Measurements from ENCODE around the gene TSTD1.
A peak's percentile ranks its signal among the peaks of the same experiment; 100 is the strongest.

The TSTD1 gene

GRCh38 chr1:161038523-161039153 is at the start of gene TSTD1:
Gene TSTD1 (minus strand): TSS chr1:161038964. CDS start chr1:161038889, 75 bp downstream.
- peak; percentile 82 for DNase-seq

- no peak for DNase-seq
Observed at GRCh38 chr1:161086457-161086856, 47.7 kb upstream of the TSTD1 start.

GRCh38 chr1:161085165-161085564 is 46.4 kb upstream of the TSTD1 start:
- DNase-seq = no peak

DNA sequence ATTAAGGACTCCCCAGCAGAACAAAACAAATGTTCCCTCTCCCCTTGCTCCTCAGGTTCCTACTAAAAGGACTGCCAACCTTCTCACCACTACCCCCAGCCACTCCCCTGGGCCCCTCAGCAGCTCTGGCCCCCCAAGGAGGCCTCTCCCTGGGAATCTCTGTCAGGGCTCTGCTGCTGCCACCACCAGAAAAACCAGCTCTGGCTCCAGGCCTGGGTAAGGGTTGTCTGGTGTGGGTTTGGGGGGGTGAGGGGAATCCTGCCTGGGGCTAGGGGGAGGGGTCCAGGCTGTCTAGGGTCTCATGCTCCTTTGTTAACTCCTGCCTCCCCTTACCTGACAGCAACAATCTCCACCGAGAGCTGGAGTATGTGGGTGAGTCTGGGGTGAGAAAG is 45.8 kb upstream of the TSTD1 start:
- no peak for DNase-seq

- DNase-seq = no peak
Observed at GRCh38 chr1:161083748-161084596, 45.2 kb upstream of the TSTD1 start.

GRCh38 chr1:161082996-161083747 is 44.4 kb upstream of the TSTD1 start:
- DNase-seq = no peak

GRCh38 chr1:161082483-161082882 is 43.7 kb upstream of the TSTD1 start:
- no peak for DNase-seq

DNA sequence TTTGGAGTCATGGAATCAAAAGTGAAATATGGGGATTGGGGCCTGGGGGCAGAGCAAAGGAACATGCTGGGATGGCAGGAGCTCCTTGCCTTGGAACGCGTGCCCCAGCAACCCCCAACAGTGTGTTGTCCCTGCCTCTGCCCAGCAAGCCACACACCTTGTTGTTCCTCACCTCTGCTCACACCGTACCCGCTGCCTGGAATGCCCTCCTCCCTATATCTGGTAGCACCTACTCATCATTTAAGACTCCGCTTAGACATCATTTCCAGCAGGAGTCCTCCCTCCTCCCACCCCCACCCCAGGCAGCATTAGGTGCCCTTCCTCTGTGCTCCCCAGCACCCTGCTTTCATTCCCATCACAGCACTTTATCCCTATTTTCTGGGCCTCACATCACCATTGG is 42.8 kb upstream of the TSTD1 start:
- DNase-seq = no peak

- DNase-seq = no peak
Observed at GRCh38 chr1:161080441-161081405, 42.0 kb upstream of the TSTD1 start.

DNA sequence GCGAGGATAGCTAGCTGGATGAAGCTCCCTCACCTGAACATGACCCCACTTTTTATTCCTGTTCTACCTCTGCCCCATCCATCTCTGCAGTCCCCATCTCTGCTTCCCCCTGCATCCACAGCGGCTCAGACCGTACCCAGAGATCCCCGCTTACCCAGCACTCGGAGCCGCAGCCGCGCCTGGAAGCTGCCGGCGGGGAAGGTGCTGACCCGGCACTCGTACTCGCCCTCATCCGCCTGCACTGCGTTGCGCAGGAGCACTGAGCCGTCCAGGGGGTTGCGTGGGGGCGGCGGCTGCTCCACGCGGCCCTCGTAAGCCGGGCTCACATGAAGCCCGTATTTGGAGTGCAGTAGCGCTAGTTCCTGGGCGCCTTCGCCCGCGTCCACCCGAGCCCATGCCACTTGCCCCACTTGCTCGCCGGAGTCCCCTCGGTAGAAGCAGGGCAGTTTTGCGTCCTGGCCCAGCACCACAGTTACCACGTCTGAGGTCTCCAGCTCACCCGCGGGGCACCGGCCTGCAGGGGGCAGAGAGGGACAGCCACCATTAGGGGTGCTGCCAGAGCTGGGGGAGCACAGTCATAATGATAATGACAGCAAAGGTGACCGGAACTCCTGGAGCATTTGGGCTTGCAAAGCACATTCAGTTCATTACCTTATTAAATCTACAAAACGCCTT is 40.8 kb upstream of the TSTD1 start:
- no peak for DNase-seq

GRCh38 chr1:161077426-161077825 is 38.7 kb upstream of the TSTD1 start:
- DNase-seq = no peak

GRCh38 chr1:161076410-161076809 is 37.6 kb upstream of the TSTD1 start:
- no peak for DNase-seq

DNA sequence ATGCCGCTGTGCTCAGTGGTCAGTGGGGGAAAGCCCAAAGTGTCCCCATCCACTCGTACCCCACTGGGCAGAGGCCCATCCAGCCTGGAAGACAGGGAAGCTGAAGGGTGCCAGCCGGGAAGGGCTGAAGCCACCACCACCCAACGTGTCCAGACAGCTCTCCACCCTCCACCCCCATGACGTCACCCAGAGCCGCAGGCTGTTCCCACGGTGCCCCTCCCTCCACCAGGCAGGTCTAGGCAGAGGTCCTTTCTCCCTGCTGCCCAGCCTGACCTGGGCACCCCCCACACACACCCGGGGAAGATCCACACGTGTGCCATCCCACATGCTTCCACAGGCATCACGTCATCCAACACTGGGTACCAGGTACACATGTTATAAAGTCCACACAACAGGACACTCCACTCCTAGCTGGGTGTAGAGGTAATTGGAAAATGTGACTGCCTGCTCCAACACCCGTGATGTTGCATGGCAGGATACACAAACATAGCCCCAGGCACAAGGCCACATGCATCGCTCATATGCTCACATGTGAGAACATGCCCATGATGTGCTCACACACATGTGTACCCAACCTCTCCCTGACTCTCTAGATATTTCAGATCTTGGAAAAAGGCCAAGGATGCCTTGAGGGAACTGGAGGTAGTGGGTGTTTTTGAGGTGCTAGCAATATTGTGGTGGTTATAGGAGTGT is 36.1 kb upstream of the TSTD1 start:
- DNase-seq = no peak

DNA sequence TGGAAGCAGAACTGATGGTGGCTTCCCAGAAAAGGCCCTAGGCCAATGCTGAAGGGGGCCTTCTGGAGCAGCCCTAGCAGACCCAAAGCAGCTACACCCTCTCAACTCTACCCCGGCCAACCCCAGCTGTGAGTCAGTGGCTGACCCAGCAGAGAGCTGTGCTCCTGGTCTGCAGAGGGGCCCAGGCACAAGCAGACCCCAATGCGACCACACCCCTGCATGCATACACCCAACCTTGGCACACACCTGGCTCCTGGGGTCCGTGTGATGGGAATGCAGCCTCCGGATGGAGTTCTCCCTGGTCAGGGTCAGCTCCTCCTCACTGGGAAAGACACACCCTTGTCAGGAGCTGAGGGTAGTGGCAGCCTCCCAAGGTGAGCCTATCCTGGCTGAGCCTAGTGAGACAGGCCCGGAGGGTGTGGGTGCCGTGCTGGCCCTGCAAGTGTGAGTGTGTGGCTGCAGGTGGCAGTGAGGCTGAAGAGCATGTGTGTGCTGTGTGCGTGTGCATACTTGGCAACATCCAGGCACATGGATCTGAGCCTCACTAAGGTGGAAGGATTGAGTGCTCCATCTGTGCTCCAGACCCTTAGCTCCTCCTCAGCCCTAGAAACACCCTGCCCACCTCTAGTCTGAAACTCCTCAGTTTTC is 34.8 kb upstream of the TSTD1 start:
- DNase-seq = no peak

DNA sequence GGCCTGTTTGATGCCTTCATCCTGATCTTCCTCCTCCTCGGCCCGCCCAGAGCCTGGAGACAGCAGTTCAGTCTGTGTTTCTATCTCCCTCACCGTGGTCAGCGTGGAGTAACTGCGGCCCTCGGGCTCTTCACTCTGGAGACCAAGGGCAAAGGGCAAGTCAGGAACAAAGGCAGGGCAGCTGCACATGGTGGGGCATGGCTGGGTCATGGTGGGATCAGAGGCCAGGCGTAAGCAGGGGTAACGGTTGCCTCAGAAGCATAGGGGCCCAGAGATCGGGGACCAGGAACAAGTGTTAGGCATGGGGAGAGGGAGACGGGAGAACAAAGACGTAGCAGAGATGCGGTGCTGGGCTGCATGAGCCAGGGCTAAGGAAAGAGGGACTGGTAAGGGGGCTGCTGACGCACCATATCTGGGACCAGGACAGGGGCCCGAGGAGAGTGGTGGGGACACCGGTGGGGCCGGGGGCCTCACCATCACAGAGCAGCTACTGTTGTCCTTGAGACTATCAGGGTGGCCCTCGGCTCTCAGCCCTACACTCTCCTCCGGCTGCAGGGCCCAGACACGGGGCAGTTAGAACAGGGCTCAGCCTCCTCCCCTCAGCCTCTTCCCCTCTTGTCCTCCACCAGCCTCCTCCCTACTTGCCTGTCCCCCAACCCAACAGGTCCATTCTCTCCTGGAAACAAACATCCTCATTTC is 34.1 kb upstream of the TSTD1 start:
- no peak for DNase-seq

- peak; percentile 28 for DNase-seq
Observed at GRCh38 chr1:161071886-161072371, 33.2 kb upstream of the TSTD1 start.

GRCh38 chr1:161070761-161071160 is 32.0 kb upstream of the TSTD1 start:
- no peak for DNase-seq

DNA sequence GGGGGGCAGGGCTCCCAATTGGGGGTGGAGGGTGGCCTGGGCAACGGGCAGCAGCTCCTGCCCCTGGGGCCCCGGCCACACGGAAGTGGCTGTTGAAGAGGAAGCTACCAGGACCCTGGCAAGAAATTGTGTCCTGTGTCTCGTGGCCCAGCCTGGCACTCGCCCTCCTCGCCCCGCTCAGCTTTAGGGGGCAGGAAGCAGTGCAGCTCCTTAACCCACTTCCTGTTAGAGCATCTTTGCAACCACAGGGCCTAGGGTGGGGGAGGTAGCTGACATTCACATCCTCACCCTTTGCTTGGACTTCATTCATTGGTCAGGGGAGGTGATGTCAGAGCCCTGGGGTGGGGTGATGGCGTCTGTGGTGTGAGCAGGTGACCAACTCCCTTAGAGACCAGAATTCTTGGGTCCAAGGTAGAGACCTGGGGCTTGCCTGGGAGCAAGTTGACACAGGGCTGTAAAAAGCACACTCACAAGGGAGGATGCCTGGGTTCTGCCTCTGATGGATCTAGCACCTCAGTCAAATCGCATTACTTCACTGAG is 31.0 kb upstream of the TSTD1 start, which contains the start of gene ARHGAP30:
ARHGAP30 (minus strand) TSS at position 161 of the 540 bp plus-strand sequence. CDS start 267 bp downstream, outside the sequence.
- DNase-seq = peak; percentile 82

DNA sequence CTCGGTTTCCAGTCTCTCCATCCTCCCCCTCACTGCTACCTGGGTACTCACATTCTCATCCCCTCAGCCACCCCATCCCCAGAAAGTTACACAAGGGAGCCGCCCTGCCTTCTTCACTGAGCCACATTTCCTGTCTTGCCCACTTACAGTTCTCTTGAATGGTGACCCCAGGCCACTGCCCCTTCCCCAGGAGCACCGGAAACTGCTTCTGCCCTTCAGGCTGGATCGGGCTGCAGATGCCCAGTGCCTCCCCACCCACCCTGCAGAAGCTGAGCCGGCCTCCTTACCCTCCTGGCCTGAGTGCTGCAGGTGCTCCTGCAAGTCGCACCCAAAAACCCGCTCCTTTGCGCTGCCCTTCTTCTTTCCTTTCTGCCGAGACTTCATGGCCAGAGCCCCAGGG is 30.5 kb upstream of the TSTD1 start:
- DNase-seq = peak; percentile 5

Data from activated effector memory CD4-positive, alpha-beta T cell treated with Interleukin-2 at 50 U/mL for 16 hours (primary cell).